ENCODE results near the gene ICAM2. TPM values are rescaled to one million over a fixed set of nuclear protein-coding genes. Genes with fewer than 3 reads are reported as not detected.
"Not testable (repeated sequence)": the region's sequence is repeated elsewhere in the genome, so short reads cannot be mapped to it uniquely, and the experiment has no call there.

Gene ICAM2
- polyA plus RNA-seq, 3 donors = 26.0 to 33.1 (median 28.8) TPM

DNA sequence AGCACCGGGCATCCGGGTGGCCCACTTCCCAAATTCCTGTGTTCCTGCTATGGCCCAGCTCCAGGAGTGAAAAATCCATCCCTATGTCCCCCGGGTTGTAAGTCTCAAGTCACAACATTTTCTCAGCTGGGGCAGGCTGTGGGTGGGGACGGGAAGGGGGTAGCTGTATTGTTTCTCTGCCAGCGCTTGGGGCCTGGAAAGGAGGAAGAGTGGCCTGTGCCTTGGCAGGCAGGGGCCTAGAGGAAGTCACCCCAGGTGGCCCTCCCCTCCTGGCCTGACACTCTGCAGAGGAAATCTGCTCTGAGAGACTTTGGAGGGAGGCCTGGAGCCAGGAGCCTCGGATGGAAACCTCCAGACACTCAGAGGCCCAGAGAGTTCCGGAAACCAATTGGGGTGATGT is 37.1 kb downstream of the ICAM2 start:
- no peak for DNase-seq

GRCh38 chr17:63982641-63983040 is 37.8 kb downstream of the ICAM2 start:
- DNase-seq = not testable (repeated sequence)

- DNase-seq = no peak
Measured at GRCh38 chr17:63978272-63979200, 41.9 kb downstream of the ICAM2 start.

DNA sequence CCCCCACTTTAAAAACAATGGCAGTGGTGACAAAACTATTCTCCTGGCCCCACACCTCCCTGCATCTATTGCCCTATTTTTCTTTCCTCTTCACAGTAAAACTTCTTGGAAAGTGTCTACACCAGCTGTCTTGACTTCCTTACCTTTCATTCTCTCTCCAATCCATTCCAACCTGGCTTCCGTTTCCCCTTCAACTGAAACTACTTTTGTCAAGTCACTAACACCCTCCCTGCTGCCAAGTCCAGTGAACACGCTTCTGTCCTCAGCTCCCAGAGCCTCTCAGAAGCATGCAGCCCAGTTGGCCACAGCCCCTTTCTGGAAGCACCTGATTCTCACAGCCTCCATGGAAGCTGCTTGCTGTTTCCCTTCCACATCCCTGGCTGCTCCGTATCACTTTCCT is 43.7 kb downstream of the ICAM2 start:
- DNase-seq = no peak

DNA sequence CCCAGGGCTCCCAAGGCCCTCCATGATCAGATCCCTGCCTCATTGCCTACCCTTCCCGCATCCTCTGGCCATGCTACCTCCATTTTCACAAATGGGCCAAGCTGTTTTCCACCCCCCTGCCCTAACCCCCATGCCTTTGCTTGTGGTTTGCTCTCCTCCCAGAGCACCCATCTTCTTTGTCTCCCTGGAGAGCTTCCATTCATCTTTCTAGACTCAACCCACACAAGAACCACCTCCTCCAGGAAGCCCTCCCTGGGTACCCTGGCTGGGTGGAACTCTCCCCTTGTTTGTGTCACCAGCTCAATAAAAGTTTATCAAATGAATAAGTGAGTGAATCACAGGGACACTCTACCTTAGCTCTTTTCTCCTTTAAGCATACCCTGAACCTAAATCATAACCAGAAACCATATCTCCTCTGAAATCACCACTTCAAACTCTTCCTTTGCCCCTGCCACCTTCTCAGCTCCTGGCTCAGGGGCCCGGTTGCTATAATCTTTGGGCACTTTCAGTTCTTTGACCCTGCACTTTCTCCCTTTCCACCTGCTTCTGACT is 44.8 kb downstream of the ICAM2 start:
- DNase-seq = no peak

- DNase-seq = no peak
Measured at GRCh38 chr17:63974594-63975192, 45.7 kb downstream of the ICAM2 start.

DNA sequence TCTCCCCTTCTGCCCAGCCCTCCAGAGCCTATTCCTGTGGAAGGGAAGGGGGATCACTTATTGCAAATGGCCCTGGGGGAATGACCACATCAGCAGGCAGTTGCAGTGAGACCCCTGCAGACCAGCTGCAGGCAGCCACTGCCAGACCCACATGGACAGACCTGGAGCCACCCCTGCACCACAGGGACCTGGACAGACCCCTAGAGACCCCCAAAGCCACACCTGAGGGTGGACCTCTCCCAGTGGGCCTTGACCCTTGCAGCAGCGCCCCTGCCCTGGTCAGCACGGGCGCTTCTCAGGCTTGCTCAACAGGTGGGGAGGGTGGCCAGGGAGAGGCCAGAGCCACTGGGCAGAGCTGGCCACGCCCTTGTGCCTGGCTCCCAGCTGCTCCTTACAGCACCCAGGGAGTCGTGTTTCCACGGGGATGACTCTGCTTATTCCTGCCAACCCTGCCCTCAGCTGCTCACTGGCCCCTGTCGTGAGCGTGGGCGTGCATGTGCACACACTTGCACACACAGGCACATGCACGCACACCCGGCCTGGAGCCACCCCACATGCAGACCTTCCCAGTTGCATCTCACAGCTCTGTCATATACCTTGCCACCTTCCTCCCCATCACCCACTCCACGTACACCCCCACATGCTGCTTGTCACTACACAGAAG is 46.4 kb downstream of the ICAM2 start:
- DNase-seq = no peak

DNA sequence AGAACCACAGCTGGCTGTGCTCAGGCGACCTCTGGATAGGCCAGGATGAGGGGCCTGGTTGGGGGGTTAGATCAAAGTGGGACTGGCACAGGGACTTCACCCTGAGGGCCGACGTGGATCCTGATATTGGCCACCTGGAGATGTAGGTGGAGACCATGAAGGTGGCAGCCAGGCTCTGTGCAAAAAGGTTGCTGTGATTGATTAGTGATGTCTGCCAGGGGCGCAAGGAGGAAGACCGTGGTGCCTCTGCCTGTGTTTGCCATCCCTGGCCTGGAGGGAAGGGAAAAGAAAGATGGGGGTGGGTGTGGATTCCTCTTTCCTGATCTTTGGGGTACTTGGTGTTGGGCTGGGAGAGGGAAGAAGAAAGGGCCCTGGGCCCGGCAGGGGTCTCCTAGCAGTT is 47.2 kb downstream of the ICAM2 start:
- no peak for DNase-seq

GRCh38 chr17:63972796-63973195 is 47.6 kb downstream of the ICAM2 start, which contains the start of gene SCN4A:
Gene SCN4A, minus strand, starts transcription at chr17:63972918. Its CDS starts 77 bp downstream, at chr17:63972841.
- no peak for DNase-seq

- no peak for DNase-seq
Measured at GRCh38 chr17:63969278-63969677, 51.2 kb downstream of the ICAM2 start.

DNA sequence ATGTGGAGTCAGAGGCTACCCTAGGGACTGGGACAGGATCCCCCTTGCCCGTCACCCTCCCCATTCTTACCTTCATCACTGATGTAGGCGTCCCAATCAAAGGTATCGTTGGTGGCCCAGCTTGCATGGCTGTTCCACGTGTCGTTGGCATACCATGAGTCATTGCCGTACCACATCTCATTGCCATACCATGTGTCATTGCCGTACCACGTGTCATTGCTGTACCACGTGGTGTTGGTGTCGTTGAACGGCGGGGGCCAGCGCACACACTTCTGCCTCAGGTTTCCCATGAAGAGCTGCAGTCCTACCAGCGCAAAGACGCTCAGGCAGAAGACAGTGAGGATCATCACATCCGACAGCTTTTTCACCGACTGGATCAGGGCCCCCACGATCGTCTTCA is 52.5 kb downstream of the ICAM2 start:
- DNase-seq = no peak

DNA sequence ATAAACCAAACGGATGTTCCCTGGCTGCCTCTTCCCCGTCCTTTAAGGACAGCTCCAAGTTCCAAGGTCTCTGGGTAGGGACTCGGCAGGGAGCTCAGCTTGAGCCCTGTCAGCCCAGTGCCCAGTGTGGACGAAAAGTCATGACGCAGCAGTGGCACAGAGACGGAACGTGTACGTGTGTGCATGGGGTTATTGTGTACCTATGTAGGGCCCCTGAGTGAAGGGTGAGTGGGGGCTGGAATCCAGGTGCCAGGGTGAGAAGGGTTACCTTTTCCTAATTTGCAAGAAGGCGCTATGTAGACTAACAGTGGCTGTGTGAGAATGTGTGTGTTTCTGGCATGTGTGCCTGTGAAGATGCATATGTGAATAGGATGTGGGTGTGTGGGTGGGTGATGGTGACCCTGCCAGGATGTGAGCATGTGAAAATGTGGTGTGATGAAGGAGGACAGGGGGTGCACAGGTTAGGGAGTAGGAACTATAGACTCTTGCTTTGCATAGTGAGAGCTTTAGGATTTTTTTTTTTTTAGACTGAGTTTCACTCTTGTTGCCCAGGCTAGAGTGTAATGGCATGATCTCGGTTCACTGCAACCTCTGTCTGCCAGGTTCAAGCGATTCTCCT is 53.7 kb downstream of the ICAM2 start:
- no peak for DNase-seq

GRCh38 chr17:63963123-63963522 is 57.3 kb downstream of the ICAM2 start:
- no peak for DNase-seq

- no peak for DNase-seq
Measured at GRCh38 chr17:63962298-63962744, 58.1 kb downstream of the ICAM2 start.

DNA sequence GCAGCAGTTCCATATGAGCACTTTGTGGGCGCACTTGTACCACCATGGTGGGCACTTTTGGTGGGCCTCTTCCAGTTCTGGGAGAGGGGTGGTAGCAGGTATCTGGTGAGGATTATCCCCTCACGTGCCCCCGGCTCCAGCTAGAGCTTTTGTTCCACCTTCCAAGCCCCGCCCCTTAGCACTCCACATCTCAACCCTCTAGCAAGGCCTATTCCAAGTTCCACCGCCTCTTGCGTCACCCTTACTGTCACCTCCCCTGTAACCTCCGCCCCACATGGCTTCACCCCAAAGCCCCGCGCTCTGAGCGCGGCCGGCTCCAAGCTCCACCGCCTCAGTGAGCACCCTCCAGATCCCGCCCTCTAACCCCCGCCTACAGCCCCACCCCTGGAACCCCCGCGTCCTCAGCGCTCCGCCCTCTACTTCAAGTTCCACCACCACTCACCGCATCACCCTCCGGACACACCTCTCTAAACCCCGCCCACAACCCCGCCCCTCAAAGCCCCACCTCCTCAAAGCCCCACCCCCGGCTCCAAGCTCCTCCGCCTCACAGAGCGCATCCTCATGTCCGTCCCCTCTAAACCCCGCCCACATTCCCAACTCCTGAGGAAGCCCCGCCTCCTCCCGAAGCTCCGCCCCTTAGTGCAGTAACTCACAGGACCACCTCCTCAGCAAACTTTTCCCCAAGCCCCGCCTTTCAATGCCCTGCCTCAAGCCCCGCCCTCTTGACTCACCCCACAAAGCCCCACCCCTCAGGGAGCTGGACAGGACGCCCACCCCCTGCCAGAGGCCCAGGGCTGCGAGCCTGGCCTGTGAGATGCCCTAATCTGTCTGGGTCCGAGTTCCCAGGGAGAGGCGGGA is 58.8 kb downstream of the ICAM2 start:
- DNase-seq = no peak

DNA sequence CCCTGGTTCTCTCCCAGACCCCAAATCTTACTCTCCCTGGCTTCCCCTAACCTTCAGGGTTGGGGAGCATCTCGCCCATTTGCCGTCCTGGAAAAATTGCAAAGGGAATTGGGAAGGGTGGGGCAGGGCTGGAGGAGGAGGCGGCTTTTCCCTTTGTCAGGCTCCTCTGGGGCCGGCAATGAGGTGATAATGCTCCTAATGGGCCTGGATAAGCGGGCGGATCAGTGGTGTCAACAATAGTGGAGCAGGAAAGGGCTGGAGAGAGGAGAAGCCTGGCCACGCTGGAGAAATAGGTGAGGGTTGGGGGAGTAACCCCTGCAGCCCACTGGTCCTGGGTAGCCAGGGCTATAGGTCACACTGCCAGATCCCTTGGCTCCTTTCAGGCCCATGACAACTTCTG is 60.0 kb downstream of the ICAM2 start:
- DNase-seq = no peak

- no peak for DNase-seq
Measured at GRCh38 chr17:63960006-63960405, 60.4 kb downstream of the ICAM2 start.

DNA sequence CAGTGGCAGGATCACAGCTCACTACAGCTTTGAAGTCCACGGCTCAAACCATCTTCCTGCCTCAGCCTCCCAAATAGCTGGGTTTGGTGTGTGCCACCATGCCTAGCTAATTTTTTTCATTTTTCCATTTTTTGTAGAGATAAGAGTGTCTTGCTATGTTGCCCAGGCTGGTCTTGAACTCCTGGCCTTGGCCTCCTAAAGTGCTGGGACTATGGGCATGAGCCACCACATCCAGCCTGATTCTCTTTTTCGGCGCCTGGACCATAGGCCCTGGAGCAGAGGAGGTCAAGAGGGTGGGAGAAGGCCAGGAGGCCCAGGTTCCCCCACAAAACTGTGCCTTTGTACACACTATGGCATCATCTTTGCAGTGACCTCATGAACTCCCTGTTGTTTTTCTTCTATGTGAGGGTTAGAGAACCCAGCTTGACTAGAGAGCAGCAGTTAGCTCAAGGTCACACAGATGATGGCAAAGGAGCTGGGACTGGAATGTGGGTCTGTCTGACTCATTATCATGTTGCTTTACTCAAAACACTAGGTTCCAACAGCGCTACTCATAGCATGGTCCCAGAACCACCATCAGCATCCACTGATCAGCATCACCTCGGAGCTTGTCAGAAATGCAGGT is 64.0 kb downstream of the ICAM2 start:
- DNase-seq = no peak

DNA sequence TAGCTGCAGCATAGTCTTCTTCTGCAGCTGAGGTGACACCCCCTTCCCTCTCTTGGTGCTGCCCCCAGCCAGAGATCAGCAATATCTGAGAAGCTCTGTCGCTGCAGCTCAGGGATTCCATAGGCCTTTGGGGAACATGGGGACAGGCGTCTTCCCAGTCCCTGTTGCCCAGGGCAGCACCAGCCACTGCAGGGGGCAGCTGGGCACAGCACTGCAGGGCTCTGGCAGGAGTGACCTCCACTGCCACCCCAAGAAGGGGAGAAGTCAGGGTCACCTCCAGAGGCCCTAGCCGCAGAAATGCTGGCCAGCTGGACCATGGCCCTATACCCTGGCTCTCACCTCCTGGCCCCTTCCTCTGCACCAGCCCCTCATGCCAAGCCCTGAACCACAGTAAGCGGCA is 64.6 kb downstream of the ICAM2 start:
- no peak for DNase-seq

DNA sequence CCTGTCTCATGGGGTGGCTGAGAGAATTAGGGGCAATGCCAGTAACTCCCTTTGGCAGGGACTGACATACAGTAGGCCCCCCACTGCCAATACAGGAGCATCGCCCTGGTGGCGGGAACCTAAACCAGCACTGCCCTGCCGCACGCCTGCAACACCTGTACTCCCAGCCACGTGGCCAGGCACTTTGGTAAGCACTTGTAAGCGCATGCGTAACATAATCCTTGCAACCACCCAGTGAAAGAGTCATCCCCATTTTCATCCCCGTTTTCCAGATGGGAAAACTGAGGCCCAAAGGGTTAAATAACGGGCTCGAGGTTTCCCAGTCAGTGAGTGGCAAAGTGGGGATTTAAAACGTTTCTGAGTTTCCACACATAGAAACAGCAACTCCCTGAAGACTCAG is 65.2 kb downstream of the ICAM2 start:
- DNase-seq = no peak

Data from renal pelvis (tissue), 4 donors.